Erythroblast (primary cell): ENCODE results near the gene PIAS1.

ENCODE experiments used
- GATA1 ChIP-seq: IDR thresholded peaks from 2 replicates; pipeline ENCODE4 v1.6.1; 2011; ENCODE audit warnings: low read depth, mild to moderate bottlenecking, control low read depth, low read length, moderate library complexity
- POLR2A ChIP-seq: IDR thresholded peaks from 2 replicates; pipeline ENCODE4 v1.6.1; 2011; ENCODE audit warnings: mild to moderate bottlenecking, low read length

- TF ChIP-seq POLR2A (no peak), GATA1 (no peak)
These were observed 177.1 kb downstream of the PIAS1 start for GRCh38 chr15:68231102-68231818.
